Measurements from ENCODE around the gene FOS.
A peak's percentile ranks its signal among the peaks of the same experiment; 100 is the strongest.

Gene FOS

GRCh38 chr14:75252254-75252837 lies 26.3 kb upstream of the FOS start:
- DNase-seq = no peak

- no peak for DNase-seq
Observed at GRCh38 chr14:75254381-75254822, 24.2 kb upstream of the FOS start.

DNA sequence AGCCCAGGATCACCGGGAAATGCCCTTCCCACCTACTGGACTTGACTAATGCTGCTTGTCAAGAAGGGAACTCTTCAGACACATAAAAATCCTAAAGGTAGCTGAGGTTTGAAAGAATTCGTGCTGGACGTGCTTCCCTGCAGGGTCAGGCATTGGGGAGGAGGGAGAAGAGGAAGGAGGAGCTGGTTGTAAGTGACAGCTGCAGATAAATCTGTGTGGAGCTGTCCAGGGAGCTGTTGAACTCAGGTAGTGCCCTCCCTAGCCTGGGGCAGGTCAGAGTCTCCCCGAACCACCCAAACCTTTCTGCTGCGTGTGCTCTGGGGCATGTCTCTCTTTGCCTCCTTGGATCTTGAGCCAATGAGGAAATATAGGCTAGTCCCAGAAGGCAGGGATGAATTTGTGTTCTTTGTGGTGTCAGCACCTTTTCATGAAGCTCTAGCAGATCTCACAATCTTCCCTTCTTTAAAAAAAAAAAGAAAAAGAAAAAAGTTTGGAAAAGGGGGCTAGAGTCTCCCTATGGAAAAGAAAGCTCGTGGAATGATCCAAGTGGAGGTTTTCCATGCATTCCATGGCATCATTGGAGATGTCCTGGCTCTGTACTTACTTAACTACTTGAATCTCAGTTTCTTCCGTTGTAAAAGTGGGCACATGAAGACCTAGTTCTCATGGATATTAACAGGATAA lies 23.6 kb upstream of the FOS start:
- DNase-seq = no peak

GRCh38 chr14:75258079-75258802 lies 20.4 kb upstream of the FOS start:
- DNase-seq = no peak

- DNase-seq = peak; percentile 98 to 99
Observed at GRCh38 chr14:75258803-75259509, 19.7 kb upstream of the FOS start.

DNA sequence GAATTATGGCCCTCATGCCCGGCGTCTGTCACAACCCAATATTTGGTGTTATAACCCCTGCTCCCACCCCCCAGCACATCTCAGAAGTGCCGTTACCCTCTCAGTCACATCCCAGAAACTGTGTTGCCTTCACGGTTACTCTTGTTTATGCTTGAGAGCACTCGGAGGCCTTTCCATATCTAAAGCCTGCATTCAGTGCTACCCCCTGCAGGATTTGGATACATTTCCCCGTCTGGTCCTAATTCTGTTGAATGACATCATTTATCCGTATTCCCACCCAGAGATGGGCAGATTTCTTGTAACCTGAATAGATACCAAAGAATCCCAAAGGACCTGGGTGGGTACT lies 19.1 kb upstream of the FOS start:
- no peak for DNase-seq

DNA sequence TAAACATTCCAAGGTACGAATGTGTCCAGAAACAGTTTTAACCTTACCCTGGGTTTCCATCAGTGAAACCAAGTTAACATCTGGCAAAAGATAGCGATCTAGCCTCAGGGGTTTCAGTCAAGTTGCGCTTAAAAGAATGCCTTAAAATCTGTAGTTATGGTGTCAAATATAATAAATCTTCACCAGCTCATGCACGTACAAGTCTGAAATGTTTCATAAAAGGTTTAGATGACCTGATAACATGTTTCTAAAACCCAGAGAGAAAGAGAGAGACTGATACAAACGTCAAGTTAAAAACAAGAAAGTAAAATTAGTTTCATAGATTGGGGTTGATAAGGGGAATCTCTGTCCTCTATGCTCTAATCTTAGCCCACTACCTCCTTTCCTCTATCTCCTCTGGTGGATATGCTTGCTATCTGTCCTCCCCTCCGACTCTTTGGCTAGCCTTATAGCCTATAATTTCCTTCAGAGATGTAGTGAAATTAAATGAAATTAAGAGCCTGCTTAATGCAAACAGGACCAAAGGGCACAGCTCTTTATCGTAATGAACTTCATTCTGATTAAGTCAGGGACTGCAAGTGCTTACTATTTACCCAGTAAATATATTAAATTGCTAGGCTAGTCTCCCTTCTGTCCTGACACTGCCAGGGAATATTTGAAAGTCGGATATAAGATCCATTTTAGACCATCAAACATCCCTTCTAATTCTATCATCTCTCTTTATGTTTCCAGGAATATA lies 18.4 kb upstream of the FOS start:
- no peak for DNase-seq

- no peak for DNase-seq
Observed at GRCh38 chr14:75261820-75262219, 16.8 kb upstream of the FOS start.

- DNase-seq = no peak
Observed at GRCh38 chr14:75262641-75263040, 16.0 kb upstream of the FOS start.

- DNase-seq = no peak
Observed at GRCh38 chr14:75264036-75264435, 14.6 kb upstream of the FOS start.

GRCh38 chr14:75267141-75267721 lies 11.4 kb upstream of the FOS start:
- no peak for DNase-seq

GRCh38 chr14:75268633-75269550 lies 9.7 kb upstream of the FOS start:
- DNase-seq = no peak

- DNase-seq = no peak
Observed at GRCh38 chr14:75271514-75271913, 7.1 kb upstream of the FOS start.

- DNase-seq = no peak
Observed at GRCh38 chr14:75273272-75274049, 5.2 kb upstream of the FOS start.

- DNase-seq = no peak
Observed at GRCh38 chr14:75274050-75274898, 4.4 kb upstream of the FOS start.

DNA sequence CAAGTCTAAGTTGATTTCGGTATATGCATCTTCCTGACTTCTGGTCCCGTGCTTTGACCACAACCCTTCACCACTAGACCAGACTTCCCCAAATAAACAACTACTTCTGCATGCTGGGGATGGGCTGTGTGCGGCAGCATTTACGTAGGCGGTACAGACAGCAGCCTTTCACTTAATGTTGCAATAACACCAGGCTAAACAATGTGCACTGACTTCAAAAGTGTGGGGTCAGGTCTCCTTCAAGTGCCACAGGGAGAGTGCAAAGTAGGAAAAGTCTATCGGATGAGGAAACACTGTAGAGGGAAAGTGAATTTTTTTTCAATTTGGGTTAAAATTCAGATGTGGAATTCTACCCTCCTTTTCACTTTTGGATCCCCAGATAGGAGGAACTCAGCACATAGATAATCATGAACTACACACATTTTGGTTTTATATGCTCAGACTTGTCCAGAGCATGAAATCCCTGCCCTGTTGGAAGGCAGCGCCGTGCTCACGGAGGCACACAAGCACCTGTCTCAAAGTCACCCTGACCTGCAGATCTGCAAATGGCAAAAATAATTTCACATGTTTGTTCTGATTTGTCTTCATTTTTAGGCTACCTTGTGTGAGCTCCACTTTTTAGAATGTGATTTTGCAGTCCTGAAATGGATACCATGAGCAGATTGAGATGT lies 3.6 kb upstream of the FOS start:
- no peak for DNase-seq

GRCh38 chr14:75275598-75275997 lies 3.0 kb upstream of the FOS start:
- DNase-seq = no peak

GRCh38 chr14:75277008-75277814 lies 1.4 kb upstream of the FOS start:
- DNase-seq = peak; percentile 46 to 82

All from NCI-H526 (cell line).